Stimulated activated CD4-positive, alpha-beta T cell treated with anti-CD3 and anti-CD28 coated beads, Interleukin-4, amount 100 ng/mL, for 48 hours (primary cell): Measurements from ENCODE around the gene GALNT9.

Experiments used
- DNase-seq, 2 donors: peaks; one replicate each; pipeline ENCODE4 v3.0.0-alpha.2; 2020; ENCODE audit warnings: low read depth in 2 of 2

Gene GALNT9

DNA sequence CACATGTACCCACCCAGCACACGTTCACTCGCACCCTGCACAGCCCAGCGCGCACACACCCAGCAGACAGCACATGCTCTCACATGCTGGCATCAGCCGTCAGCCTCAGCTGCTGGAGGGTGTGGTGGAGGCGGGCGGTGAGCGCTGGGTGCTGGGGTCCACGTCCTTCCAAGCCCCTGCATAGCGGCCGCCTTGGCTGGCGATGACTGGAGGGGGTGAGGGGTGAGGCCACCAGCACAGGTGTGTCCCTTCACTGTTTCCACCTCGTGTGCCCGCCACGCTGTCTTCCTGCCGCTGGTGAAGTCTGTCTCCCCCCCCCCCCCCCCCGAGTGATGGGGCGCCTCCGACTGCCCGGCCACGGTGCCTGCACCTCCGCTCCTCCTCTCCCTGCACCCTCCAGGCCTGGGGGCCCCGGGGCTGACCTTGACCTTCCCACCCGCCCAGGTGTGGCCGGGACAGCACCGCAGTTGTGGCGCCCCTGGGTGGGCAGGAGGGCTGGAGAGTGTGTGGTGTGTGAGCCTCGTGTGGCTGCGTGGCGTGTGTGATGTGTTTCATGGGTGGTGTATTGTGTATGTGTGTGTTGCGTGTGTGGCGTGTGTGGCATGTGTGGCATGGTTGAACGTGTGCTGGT is 147.7 kb downstream of the GALNT9 start:
- DNase-seq, result no peak

DNA sequence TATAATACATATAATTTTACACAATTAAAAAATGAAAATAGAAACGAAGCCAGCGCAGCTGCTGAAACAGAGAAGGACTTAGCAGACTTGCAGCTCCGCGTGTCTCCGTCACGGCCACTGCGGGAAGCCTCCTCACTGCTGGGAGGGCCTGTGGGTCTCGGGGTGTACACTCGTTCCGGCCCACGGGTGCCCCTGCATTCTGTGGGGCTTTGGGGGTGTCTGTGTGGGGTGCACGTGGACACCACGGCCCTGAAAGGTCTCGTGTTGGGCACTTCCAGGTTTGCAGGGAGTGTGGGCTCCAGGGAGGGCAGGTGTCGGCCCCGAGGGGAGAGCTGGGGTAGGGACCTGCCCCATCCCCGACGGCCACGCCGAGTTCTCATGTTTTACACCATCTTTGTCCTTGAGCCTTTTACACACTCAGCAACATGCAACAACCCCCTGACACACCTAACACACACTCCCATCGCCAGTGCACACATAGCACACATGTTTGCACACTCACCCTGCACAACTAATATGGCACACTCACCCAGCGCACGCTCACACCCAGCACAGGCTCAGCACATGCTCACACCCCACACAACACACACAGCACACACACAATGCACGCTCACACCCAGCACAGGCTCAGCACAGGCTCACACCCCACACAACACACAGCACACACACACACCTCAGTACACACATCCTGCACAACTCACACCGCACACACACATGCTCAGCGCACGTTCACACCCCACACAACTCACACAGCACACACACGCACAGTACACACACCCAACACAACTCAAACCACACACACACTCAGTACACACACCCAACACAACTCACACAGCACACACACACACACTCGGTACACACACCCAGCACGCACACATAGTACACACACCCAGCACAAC is 148.5 kb downstream of the GALNT9 start:
- DNase-seq, result no peak

DNA sequence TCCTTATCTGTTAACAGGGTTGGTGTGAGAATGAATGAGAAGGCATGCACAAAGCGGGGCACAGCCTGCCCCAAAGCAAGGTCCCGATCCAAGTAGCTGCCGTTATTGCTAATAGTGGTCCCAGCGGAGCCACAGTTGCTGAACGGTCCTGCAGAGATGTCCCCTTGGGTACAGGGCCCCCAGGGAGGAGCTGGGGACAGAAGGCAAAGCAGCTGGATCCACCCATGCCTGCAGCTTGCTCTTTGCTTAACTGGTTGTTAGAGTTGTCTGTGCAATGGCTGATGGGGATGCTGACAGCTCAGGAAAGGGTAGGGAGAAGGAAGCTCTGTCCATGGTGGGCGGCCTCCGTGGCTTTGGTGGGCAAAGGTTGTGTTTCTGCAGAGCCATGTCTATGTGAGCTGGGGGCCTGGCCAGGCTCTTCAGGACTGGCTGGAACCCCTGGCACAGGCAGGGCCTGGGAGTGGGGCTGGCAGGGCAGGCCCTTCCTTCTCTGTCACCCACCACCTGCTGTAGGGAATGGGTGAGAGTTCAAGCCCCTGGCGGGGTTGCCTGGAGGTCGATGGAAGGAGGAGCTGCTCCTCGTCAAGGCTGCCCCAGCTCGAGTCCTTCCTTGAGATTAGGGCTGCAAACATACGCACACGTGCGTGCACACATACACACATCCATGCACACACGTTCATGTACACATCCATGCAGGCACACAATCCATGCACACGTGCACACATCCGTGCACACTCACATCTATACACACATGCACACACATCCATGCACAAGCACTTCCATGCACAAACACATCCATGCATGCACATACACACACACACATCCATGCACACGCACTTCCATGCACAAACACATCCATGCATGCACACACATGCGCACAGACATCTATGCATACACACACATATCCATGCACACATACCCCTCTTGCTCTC is 149.7 kb downstream of the GALNT9 start:
- no peak for DNase-seq

DNA sequence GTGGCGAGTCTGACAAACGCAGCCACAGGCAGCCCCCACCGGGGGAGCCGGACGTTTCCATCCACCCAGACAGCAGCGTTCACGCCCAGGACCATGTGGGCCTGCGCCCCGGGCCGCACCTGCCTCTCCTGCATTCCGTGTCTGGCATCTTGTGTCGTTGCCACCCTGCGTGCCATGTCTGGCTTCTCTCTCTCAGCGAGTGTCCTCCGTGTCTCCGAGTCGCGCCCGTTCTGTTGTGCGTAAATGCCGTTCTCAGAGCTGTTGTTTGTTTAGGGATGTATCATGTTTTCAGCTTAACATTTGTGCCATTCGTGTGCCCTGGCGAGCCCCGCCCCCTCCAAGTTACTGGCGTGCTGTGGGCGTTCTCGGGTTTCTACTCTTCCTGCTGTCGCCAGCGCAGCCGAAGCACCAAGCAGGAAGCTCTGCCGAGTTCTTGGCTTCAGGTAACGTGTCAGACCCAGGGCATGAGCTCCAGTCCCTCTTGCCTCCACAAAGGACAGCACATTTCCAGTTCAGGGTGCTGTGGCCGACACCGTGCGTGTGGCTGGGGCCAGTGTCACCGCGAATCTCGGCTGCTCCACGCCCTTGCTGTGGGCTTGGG is 150.5 kb downstream of the GALNT9 start:
- DNase-seq, result no peak

DNA sequence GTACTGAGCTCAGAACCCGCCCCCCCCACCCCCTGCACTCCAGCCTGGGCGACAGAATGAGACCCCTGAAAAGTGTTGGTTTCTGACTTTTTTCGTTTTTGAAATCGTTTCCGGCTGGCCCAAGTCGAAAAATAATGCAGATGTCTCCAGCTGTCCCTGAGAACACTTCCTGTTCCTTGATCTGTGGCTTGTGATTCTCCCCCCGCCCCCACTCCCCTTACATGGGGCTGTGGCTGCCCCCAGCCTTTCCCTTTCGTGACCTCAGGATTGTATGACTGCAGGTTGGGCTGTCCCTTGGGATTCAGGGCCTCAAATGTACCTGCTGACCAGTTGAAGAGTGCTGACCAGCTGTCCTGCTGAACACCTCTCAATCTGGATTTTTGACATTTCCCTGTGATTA is 151.1 kb downstream of the GALNT9 start:
- no peak for DNase-seq

DNA sequence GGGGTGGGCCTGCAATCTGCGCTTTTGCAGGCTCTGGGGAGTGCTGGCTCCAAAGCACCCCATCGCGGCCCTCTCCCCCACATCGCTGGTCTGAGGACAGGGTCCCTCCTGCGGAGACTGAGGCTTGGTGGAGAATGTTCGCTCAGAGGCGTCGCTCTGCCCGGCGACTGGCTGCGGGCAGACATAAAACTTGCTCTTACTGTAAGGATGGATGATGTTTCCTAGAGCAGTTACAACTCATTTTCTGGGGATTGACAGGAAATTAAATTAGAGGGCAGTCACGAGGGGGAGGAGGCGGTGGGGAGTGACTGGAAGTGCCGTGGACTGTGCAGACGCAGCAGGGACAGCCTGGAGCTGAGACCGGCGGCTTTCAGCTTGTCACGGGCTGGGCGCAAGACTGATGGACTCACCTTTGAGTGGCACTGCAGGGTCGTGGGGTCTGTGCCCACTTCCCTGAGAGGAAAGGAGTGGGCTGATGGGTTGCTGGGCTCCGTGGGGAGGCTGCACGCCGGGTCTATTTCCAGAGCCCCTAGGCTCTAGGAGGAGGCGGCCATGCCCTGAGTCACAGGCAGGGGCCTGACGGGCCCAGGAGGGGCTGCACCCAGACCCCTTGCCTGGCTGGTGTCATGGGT is 152.4 kb downstream of the GALNT9 start:
- no peak for DNase-seq

DNA sequence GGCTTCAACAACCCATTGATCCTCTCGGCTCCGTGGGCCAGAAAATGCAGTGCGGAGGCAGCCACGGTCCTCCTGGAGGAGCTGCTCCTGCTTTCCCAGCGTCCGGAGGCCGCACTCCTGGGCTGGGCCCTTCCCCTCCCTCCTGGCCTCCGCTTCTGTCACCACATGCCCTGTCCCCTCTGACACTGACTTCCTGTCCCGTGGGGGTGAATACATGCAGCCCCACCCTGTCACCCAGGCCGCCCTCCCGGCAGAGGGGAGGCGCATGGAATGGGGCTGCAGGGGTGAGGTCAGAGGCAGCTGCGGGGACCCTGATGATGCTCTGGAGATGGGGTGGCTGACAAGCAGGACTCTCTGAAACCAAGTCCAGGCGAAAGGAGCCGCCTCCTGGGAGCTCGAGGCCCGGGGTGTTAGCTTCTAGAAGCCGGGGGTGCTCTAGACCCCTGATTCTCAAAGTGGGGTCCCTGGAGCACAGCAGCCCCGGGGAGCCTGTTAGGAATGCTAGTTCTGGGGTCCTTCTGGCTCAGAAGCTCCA is 152.9 kb downstream of the GALNT9 start:
- no peak for DNase-seq

DNA sequence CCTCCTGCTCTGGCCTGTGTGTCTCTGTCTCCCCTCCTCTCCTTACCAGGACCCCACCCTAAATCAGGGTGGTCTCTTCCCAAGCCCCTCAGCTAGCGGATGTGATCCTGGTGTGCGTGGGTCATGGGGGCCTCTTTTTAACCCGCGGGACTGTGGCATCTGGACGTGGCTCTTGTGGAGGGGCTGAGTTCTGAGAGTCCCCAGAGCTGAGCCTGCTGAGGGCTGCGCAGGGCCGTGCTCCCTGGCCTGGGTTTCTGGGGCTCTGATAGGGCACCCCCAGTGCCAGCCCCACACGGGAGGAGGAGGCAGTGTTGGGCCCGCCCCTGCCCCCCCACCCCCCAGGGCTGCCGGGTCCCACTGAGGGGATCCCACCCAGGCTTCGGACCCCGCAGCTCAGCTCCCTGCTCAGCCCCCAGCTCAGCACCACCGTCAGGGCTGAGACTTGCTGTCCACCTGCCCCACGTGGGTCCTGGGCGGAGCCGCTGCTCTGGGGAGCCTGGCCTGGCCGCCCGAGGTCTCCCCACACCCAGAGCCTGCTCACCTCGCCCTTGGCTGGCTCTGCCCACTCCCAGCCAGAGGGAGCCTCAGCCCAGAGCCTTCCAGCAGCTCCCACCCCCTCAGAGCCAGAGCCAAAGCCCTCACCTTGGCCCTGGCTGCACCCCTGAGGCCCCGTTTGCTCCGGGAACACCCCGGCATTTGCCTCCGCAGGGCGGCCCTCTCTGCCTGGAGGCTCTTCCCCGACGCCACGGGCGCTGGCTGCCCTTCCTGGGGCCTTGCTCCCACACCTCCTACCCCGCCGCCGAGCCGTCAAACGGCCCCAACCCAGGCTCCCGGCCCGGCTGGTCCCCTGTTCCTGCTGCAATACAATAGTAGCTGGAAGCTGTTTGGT is 153.6 kb downstream of the GALNT9 start:
- no peak for DNase-seq

DNA sequence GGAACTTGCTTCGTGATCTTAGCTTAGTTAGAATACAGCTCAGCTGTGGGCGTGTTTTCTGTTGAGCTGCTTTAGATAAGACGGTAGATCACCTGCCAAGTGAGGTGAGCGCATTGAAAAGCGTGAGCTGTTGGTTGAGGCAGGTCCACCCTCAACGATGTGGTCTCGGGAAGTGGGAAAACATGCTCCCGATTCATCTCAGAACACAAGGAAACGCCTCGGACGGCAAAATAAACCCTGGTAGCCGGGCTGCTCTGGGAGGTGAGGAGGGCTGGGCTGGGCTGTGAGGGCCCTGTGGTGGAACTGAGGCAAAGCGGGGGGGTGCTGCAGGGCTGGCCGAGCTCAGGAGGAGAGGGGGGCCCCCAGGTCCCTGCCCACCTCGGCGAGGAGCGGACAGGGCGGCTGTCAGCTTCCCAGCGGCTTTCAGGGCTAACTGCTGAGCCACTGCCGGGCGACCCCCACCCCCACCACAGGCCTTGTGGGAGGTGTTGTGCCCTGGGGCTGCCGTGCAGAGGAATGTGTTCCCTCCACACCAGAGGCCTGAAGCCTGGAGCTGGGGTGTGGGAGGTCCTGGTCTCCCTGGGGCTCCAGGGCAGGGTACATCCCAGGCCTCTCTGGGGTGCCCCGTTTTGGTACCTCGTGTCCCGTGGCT is 154.4 kb downstream of the GALNT9 start:
- no peak for DNase-seq

DNA sequence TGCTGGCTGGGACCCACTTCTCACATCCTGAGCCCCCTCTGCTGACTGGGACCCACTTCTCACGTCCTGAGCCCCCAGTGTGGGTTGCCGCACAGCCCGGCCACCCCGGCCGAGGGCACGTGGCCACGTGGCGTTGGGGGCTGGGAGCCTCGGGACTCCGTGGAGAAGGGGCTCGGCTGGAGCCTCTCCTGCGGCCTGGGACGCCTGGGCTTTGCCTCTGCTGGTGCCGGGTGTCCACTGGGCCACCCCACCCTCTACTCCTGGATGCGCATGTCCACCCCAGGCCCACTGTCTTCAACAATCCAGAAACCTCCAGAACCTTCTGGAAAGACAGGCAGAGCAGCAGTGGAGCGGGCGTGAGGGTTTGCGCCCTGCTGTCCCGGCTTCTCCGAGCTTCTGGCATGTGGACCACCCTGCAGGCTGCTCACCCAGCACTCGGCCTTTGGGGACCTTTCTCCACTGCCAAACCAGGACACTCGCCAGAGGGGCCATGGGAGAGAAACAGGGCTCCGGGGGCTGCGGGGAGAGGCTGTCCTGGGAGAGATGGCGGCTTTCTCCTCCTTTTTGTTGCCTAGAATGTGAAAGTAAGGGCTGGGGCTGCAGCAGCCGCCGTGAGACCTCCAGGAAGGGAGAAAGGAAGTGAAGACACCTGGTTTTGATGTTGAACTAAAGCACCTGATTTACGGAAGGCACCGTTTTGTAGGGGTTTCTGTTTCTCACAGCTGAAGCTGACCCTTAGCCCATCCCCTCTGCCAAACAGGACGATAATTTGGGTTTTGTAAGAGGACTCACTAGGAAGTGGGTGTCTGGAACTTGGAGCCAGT is 155.2 kb downstream of the GALNT9 start:
- no peak for DNase-seq

DNA sequence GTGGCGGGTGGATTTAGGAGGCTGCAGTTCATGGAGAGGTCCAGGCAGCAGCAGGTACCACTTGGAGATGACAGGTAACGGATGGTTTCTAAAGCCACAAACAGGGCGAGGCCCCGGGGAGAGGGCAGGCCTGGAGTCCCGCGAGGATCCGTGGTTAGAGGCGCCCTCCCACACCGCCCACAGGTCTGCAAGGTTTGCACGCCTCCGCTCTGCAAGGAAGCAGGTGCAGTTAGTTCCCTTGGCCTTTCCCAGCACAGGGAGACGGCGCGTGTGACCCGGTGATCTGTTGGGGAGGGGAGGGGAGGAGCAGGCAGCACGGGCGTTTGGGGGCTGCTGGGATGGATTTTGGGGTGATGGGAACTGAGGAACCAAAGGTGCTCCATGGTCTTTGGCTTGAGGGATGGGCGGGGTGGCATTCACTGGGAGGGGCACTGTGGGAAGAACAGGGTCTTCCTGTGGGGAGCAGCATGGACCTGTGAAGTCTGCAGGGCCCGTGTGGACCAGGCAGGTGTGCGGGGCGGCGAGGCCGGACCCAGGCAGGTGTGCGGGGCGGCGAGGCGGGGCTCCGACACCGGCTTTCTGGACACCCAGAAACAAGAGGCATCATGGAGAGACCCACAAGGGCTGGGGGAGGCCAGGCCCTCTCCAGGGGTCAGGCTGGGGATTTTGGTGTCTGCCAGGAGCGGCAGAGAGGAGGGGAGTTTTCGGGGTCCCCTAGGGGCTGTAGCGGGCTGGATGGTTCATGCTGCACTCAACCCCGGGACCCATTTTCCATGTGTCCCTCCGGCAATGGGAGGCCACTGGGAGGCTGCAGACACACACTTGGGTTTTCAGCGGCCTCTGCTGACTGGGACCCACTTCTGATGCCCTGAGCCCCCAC is 156.0 kb downstream of the GALNT9 start:
- DNase-seq, result no peak

DNA sequence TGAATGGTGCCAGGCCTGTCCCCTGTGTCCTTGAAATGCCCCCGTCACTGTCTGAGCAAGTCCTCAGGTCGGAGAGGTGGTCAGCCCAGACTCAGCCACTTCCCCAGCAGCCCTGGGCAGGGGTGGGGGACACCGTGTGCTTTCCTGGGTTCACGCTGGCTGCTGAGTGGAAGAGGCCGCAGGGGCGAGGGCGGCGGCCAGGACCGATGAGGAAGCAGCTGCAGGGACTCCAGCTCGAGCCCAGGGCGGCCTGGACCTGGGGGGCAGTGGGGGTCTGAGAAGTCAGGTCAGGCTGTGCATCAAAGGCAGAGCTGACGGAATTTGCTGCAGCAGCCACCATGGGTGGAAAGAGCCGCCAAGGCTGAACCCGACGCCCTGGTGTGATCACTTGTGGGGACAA is 156.8 kb downstream of the GALNT9 start:
- DNase-seq, result no peak

DNA sequence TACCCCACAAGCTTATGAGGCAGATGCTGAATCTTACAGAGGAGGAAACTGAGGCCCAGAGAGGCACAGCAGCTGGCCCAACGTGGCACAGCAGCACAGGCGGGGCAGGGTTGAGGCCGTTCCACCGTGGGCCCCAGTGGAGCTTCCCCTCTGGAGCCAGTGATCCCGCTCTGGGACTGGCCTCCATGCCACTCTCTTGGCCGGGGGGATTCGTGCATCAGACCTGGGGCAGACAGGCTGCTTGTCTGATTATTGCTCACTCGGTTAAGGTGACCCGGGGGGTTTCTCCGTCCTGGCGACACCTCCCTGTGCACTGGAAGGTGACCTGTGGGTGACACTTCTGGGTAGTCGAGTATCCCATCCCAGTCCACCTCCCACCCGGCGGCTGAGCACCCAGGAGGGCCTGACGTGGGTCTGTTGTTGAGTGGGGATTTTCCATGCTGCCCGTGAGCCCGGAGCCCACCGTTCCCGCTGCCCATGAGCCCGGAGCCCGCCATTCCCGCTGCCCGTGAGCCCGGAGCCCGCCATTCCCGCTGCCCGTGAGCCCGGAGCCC is 157.3 kb downstream of the GALNT9 start:
- no peak for DNase-seq

DNA sequence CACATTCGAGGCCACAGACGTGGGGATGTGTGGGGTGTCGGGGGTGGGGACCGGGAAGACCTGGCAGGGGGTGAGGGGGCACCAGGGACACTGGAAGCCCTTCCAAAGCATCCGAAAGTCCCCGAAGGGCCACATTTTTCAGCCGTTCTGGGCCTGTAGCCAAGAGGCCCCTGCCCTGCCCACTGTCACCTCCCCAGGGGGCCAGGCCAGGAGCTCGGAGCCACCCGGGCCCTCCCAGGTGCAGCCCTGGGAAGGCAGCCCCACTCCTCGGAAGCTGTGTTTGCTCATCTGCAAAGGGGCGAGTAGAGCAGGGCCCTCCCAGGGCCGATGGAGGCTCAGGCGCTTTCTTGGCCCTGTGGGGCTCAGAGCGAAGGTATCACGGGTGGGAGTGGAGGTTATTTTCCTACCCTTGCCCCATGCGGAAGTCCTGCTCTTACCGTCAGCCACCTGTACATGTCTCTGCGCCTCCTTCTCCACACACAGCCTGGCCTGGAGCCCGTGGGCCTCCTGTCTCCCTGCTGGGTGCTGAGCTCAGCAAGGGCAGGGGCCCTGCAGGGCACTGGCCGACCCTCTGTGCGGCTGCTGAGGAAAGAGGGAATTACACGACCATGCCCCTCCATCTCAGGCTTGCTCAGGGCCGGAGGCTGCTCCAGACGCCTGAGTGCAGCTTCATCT is 158.0 kb downstream of the GALNT9 start:
- DNase-seq, result no peak

DNA sequence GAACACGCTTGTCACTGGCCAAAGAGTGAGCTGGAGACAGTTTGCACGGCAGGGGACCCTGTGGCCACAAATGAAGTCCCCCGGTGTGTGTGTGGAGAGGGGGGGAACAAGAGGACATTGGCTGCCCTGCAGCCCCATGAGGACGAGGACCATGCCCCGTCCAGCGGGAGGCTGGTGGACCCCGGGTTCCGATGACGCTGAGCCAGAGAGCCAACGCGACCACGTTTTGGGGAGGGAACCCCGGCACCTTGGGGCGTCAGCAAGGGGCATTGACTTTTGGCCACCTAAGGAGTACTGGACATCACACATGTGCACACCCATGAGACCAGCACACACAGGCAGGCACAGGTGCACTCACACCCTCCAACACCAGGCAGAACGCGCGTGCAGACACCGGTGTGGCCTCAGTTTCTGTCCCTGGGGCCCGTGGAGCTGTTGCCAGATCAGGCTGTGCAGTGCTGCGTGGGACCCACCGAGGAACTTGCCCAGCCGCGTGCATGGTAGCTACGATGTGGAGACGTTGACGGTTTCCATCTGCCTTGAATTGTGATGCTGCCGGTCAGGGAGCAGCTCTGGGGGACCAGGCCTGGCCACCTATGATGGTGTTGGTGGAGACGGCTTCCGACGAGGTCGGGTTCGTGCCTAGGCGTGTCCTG is 158.6 kb downstream of the GALNT9 start:
- no peak for DNase-seq

DNA sequence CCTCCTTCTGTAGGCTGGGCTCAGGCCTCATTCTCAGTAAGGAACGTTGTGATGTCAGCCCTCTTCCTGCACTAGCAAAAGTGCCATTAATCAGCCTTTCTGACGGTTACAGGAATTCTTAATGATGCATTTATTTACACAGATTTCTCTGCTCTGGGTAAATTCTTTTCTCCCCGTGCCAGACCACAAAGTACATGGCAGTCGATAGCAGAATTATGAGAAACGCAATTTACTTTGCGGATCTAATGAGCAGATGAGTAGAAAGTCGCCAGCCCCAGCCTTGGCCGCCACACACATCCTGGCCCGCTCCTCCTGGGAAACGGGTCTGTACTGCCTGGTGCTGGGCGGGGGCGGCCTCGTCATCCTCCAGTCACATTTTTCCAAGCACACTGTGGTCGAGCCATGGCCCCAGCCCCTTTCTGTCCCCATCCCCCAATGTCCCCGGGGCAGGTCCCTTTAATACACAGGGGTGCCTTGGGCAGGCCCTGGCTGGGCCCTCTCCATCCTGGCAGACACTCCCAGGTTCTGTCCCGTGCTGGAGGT is 159.2 kb downstream of the GALNT9 start:
- no peak for DNase-seq
